KOPT-K1 (cell line): Measurements from ENCODE around the gene POU4F1.

ENCODE experiments used
- H3K27ac ChIP-seq: fragments of 200-600 bp; sonication (generic); 2 replicates; pipeline ENCODE4 v1.5.1; 2016; ENCODE audit warnings: antibody characterized with exemption, mild to moderate bottlenecking, low read depth, low read length; ENCODE audit not compliant: poor library complexity, severe bottlenecking
- H3K36me3 ChIP-seq: fragments of 200-600 bp; sonication (generic); 2 replicates; pipeline ENCODE4 v1.5.1; 2017; ENCODE audit warnings: antibody characterized with exemption, mild to moderate bottlenecking, low read length, moderate library complexity; ENCODE audit not compliant: insufficient read depth
- H3K9me3 ChIP-seq: fragments of 200-600 bp; sonication (generic); 2 replicates; pipeline ENCODE4 v1.5.1; 2017; ENCODE audit warnings: antibody characterized with exemption, low read length, mild to moderate bottlenecking; ENCODE audit not compliant: insufficient read depth, poor library complexity, severe bottlenecking

Gene POU4F1

DNA sequence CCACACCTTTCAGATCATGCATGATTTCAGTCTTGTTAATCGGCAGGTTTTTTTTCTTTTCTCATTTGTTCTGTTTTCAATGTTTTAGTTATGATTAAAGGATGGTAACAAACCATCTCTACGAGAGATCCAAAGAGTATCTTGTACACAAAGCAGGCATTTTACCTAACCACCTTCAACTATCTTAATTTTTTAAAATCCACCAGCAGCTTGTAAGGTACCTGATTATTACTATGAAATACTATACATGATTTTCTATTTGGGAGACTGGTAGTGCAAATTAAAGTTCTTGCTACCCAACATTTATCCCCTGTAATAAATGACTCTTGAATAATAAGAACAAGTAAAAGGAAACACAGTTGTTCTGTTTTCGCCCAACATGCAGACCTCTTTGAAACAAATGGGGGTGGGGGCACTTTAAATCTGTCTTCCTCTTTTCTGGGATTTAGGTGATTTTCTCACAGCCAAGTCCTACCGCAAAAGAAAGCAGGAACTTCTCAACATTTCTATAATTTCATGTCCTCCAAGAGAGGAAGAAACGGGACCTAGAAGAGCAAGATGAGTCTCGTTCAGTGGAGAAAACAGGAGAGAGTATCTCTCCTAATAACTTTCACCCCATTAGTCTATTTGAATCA lies 3.6 kb downstream of the POU4F1 start:
- Histone ChIP-seq H3K36me3 (no peaks in the 10 kb centered on the region), H3K27ac (no peak overlapping the region), H3K9me3 (peaks cover 26% of the 10 kb centered on the region)

DNA sequence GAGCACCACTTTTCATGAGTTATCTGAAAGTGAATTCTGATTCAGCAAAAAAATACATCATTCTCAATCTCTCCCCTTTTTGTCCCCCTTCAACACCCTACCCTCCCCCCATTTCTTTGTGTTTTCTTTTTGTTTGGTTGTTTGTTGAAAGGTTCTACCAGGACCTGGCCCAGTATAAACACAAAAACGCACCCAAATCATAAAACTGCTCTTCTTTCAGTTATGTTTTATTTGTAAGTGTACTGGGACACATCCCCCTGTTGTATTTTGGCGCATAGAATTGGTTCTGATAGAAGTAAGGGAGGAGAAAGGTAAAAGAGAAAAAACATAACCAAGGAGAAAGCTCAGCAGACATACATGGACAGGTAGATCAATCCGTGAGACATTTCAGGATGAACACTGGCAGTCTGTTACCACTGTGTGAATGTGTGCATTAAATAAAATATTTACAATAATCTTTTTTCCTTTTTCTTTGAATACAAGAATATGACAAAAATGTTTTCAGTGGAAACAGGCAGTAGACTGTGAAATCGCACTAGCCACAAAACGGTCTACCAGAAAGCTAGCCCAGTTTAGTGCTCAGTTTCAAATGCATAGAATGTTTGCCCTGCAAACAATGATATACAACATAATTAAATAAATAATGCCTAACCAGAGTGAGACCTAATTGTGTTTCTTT lies 4.2 kb downstream of the POU4F1 start:
- Histone ChIP-seq H3K36me3 (no peaks in the 10 kb centered on the region), H3K27ac (no peak overlapping the region), H3K9me3 (peaks cover 26% of the 10 kb centered on the region)

DNA sequence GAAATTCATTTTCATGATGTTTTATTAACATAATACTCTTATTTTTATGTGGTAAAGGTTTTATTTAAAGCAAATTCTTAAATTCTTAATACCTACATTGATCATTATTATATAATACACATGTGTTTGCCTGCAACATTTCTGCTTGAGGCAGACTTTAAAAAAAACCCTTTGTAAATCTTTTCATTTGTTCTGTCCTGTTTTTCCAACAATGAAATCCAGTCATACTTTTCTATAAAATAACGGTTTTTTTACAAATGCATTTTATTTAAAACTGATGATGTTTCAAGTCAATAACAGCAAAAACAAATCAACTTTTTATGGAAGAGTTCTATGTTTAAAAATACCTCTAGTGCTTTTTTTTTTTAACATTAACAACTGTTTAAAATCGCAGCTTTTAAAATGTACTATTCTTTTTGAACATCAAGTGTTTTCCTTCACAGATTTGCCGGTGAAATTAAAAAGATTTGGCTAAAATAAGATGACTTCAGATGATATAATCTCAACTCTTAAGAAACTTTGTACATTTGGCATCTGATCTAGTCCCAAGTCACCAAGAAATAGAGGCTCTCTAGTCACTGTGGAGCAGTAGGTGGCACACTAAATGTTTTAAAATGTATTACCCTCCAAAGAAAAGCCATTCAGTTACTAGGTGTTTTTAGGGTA lies 5.1 kb downstream of the POU4F1 start:
- peaks cover 26% of the 10 kb centered on the region for H3K9me3 ChIP-seq
- no peak overlapping the region for H3K27ac ChIP-seq
- no peaks in the 10 kb centered on the region for H3K36me3 ChIP-seq

DNA sequence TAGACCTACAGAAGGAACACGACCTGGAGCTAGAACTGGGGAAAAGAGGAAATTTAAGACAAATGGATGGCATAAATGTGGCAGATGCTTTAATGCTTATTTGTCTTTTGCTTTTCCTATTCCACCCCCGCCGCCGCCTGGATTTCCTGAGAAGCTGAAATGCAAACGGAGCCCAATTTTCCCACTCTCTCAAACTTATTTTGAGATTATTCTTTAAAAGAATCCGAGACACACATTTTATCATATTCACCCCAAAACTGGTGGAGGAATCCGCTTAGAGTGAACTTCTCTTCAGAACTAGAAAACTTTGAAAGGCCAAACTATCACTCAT lies 5.8 kb downstream of the POU4F1 start:
- Histone ChIP-seq H3K27ac (no peak overlapping the region), H3K9me3 (peaks cover 26% of the 10 kb centered on the region), H3K36me3 (no peaks in the 10 kb centered on the region)

DNA sequence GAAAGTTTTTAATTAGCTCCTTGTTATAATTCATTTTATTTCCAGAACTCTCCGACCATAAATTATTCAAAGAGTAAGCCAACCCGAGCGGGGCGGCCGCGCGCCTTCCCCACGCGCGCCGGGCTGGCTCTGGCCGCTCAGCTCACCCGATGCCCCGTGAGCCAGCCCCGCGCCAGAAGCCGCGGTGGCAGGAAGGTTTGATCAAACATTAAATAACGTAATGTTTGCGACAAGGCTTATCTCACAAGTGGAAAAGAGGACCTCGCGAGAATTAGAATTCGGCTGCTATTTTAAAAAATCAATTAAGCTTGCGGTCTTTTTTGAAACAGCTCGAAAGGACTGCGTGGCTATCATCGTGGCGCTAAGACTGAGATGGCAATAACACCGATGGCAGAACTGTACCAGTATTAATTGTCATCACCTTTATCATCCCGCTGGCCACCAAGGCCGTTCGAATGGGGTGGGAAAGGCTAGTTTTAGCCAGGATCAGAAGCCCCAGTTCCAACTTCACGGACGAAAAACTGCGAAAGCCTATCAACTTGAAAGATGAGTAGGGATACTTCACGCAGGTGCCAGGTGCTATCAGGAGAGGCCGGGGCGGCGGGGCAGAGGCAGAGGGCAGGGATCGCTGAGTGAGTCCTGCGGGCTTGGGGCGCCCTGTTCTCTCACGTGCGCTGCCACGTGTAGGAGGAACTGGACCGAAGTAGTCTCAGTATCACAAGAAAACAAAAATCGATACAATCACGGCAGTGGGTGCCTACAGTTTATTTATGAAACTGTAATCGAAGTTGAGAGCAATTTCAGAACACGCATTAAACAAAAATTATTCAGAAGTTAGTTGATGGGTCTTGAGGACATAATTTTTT lies 6.4 kb downstream of the POU4F1 start:
- Histone ChIP-seq H3K36me3 (no peaks in the 10 kb centered on the region), H3K27ac (no peak overlapping the region), H3K9me3 (peaks cover 26% of the 10 kb centered on the region)

DNA sequence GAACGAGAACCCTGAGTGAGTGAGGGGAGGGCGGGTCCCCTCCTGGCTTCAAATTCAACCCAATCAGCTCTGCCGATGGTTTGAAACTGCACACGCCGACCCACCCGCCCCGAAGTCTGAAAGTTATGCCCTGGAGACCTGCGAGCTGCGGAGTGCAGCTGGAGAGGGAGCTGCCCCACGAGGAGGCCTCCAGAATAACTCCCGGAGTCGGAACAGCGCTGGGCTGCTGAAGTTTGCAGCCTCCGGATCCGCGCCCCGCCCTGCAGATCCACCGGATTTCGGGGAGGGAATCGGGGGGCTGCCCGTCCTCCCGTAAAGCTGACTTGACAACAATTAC lies 7.0 kb downstream of the POU4F1 start:
- Histone ChIP-seq H3K36me3 (no peaks in the 10 kb centered on the region), H3K27ac (no peak overlapping the region), H3K9me3 (peaks cover 24% of the 10 kb centered on the region)

DNA sequence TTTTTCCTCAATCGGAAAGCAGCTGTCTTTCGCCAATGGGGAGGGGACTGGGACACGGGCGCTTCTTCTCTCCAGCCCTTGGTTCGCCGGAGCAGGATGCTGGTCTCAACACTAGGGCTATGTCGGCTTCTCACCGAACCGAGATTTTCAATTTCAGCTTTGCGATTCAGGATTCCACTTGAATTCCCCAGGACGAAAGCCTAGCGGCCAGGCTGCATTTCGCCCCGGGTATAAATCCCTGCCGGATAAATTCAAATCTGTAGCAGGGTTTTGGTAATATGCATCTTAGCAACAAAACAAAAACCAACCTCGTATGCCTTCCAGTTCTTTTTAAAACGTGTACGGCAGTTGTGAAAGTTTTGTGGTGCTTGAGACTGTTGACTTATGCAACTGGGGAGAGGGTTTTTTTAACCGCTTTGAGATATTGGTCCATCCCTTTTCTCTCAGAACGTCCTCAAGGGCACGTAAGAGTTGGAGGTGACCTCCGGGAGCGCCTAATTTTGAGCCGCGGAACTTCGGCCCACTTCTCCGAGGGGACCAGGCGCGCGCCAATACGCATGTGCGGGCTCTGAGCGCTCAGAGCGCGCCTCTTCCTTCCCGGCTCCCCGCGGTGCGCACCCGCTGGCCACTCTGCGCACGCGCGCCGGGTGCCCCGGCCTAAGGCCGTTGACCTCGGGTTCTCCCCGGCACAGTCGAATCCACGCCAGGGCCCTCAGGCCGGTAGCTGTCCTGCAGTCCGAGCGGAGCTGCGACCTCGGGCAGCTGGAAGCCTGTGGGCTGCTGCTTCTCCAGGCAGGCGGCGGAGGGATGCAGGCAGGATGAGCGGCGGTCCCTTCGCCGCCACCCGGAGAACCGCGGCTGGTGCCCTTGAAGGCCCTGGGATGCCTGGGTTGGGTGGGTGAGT lies 7.6 kb downstream of the POU4F1 start:
- Histone ChIP-seq H3K36me3 (no peaks in the 10 kb centered on the region), H3K9me3 (peaks cover 18% of the 10 kb centered on the region), H3K27ac (no peak overlapping the region)

DNA sequence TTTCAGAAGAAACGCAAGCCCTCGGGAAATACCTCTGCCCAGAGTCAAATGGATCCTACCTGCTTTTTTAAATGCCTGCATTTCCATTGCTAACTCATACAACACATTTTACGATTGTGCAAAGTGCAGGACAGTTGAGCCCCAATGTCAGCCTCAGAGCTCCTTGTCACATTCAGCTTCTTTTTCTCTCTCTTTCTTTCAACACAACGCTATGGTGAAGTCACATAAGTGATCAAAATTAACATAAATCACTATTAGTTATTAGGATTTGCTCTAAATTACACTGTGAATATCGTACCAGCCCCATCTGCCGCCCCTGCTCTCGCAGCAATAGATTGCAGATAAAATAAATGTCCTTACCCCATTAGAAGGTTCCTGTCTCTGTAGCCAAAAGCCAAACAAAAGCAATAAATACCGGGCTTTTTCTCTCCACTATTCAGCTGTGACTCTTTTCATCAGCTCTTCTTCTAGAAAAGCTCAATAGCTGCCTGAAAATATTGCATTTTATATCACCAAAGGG lies 8.8 kb downstream of the POU4F1 start:
- H3K9me3 ChIP-seq = peaks cover 13% of the 10 kb centered on the region
- no peak overlapping the region for H3K27ac ChIP-seq
- H3K36me3 ChIP-seq = no peaks in the 10 kb centered on the region

DNA sequence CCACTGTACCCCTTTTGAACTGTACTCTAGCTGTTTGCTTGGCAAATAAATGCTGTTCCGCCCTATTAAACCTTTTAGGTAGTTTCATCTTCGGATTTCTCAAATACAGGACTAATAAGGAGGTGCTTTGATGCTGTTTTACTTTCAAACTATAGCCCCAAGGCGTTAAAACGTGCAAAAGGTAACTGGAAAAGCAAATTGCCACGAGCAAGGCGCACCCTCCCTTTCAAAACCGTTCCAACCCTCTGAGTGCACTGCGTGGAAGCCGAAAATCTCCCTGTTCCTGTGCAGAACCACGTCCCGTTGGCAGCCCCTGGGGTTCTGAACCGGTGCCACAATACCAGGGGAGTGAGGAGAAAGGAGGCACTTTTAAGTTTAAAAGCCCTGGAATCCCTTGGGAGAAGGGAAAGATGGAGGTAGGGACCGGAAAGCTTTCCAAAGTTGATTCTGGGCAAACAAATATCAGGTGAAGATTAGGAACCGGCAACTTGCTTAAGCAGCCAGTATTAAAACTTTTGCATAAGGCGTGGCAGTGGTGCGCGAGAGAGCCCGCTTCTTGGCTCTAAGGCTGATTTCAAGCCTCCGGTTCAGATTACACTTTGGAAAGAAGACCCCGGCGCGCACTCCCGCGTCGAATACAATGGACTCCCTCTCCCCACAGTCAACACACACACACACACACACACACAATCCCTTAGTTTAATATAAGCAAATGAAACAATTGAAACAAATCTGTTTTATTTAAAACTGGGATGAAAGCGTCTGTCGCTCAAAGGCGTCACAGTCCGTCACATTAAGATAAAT lies 9.5 kb downstream of the POU4F1 start:
- H3K27ac ChIP-seq = no peak overlapping the region
- H3K9me3 ChIP-seq = peaks cover 13% of the 10 kb centered on the region
- H3K36me3 ChIP-seq = no peaks in the 10 kb centered on the region

DNA sequence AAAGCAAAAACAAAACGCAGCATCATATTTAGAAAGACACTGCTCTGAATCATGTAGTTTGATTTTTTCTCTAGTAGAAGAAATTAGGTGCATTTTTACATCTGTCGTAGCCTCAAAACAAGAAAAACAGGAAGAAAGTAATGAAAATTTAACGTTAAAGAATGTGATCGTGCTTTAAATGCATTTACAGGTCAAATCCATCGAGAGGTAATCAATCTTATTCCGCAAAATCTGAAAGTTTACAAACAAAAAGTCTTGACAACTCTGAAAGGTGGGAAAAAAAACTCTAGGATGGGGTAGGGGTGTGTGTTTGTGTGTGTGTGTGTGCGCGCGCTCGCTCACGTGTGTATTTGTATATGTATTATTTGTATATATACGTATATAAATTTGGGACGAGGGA lies 10.2 kb downstream of the POU4F1 start:
- Histone ChIP-seq H3K36me3 (no peaks in the 10 kb centered on the region), H3K9me3 (peaks cover 13% of the 10 kb centered on the region), H3K27ac (no peak overlapping the region)

DNA sequence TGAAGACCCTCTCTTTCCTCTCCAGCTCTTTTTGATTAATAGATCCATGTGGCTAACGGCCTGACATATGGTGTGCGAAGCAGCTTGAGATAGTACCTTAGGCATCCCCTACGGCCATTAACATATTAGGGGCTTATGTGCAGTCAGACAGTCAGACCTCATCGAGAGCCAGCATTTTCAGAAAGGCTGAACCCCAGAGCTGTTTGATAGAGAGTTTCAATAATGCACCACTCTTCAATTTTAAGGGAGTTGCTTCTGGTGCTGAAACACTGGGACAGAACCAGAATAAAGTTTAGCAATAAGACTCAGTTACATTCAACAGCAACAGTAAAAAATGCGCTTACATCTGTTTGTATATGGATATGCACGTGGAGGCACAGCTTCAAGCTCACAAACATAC lies 10.8 kb downstream of the POU4F1 start:
- Histone ChIP-seq H3K36me3 (no peaks in the 10 kb centered on the region), H3K9me3 (peaks cover 13% of the 10 kb centered on the region), H3K27ac (no peak overlapping the region)

DNA sequence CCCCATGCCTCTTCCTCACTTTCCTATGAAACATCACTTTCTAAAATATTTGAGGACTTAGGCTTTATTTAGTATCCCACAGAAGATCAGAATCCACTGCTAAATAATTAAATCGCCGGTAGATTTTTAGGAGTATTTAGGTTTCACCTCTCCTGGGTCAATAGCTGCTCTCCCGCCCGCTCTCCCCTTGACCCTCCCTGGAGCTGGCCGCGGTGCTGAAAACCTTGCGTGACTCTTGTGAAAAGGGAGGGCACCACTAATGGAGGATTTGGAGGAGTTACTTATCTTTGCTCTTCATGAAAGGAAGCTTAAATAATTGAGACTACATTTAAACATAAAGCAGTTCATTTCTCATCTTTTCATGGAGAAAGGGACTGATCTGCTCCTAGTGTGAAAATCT lies 14.1 kb downstream of the POU4F1 start:
- no peak overlapping the region for H3K27ac ChIP-seq
- H3K36me3 ChIP-seq = no peaks in the 10 kb centered on the region
- no peaks in the 10 kb centered on the region for H3K9me3 ChIP-seq

DNA sequence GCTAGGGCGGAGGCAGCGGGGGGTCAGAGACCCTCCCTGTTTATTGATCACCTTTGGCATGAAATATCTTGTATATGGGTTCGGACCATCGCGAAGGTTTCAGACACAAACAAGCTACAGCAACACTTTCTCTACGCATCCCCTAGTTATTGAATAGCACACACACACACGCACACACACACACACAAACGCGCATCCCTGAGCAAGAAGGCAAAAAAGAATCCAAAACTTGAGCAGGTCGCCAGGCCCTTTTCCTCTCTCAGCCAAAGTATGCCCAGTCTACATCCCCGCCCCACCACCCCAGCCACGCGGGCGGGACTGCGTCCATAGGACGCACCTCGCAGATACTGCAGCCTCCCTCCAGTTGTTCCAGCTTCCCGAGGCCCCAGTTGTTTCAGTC lies 16.0 kb downstream of the POU4F1 start:
- H3K9me3 ChIP-seq = no peaks in the 10 kb centered on the region
- no peak overlapping the region for H3K27ac ChIP-seq
- no peaks in the 10 kb centered on the region for H3K36me3 ChIP-seq

DNA sequence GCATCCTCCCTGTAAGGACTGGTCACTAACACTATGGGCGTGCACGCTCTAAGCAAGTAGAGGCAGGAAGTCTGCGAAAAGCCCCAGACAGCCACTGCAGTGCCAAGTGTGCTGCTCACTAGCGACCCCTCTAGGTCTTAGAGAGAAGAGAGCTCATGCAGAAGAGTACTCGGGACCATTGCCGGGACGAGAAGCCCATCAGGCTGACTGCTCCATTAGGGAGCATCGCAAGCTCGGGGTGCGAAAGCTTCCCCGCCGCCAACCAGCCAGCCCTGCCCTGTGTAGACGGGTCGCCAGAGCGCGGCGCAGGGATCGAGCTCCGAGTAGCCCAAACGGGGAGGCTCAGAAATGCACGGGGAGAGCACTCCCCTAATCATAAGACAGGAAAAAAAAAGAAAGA lies 16.6 kb downstream of the POU4F1 start:
- Histone ChIP-seq H3K36me3 (no peaks in the 10 kb centered on the region), H3K9me3 (no peaks in the 10 kb centered on the region)

More for the DNA sequence above, 16.6 kb downstream of the POU4F1 start:
- H3K27ac ChIP-seq = no peak overlapping the region
